Calu3 (cell line): ENCODE data around the gene PHYKPL. TPM values are rescaled to one million over a fixed set of nuclear protein-coding genes. Genes with fewer than 3 reads are reported as not detected.
"Not testable (repeated sequence)": the region's sequence is repeated elsewhere in the genome, so short reads cannot be mapped to it uniquely, and the experiment has no call there.

Experiments used
- BruUV-seq: library from RNA; stranded (reverse); fragments of 400-500 nt; replicated peaks from 2 replicates; lab custom pipeline; 2021; lab: Mats Ljungman, UMichigan
- CTCF ChIA-PET: fragments of 300-600 bp; sonication (Branson Sonifier 250); formaldehyde crosslinking; loops from one replicate; lab custom pipeline; 2022; ENCODE audit warnings: antibody characterized with exemption; lab: Charles Lee
- DNase-seq: peaks from one replicate; pipeline ENCODE4 v3.0.0; 2022
- H3K27ac Mint-ChIP-seq: one replicate; pipeline ENCODE4 v1.8.0; 2022; ENCODE audit warnings: mixed read lengths; ENCODE audit not compliant: unreplicated experiment
- H3K27me3 Mint-ChIP-seq: one replicate; pipeline ENCODE4 v1.8.0; 2022; ENCODE audit warnings: mixed read lengths; ENCODE audit not compliant: unreplicated experiment
- H3K36me3 Mint-ChIP-seq: one replicate; pipeline ENCODE4 v1.8.0; 2022; ENCODE audit warnings: mild to moderate bottlenecking, moderate library complexity, mixed read lengths; ENCODE audit not compliant: insufficient read depth, unreplicated experiment
- H3K4me1 Mint-ChIP-seq: one replicate; pipeline ENCODE4 v1.8.0; 2022; ENCODE audit warnings: mild to moderate bottlenecking, low read depth, mixed read lengths; ENCODE audit not compliant: unreplicated experiment
- H3K4me3 Mint-ChIP-seq: one replicate; pipeline ENCODE4 v1.8.0; 2022; ENCODE audit warnings: mild to moderate bottlenecking, low read depth, moderate library complexity, mixed read lengths; ENCODE audit not compliant: unreplicated experiment
- H3K9me3 Mint-ChIP-seq: one replicate; pipeline ENCODE4 v1.8.0; 2022; ENCODE audit warnings: low read depth, mixed read lengths; ENCODE audit not compliant: unreplicated experiment
- intact Hi-C: fragments of 100-400 bp; cut with micrococcal nuclease; formaldehyde crosslinking; loops from one replicate; pipeline ENCODE4 v1.10.0; 2022; ENCODE audit not compliant: unreplicated experiment
- total RNA-seq: library from RNA; stranded (reverse); gene quantifications from 2 replicates; pipeline ENCODE4 v1.2.3, GENCODE V29; 2022
- TF ChIP-seq, protein P1 (sequence below): fragments of 200-600 bp; IDR thresholded peaks from one replicate; pipeline ENCODE4 v1.8.0; 2022; ENCODE audit warnings: antibody characterized with exemption; ENCODE audit not compliant: unreplicated experiment

Gene PHYKPL
- total RNA-seq, 1 experiment from 2014 or later: 96.7 TPM

- CTCF ChIA-PET: no interaction called here
Observed at GRCh38 chr5:178240766-178241165, 8.2 kb upstream of the PHYKPL start.

DNA sequence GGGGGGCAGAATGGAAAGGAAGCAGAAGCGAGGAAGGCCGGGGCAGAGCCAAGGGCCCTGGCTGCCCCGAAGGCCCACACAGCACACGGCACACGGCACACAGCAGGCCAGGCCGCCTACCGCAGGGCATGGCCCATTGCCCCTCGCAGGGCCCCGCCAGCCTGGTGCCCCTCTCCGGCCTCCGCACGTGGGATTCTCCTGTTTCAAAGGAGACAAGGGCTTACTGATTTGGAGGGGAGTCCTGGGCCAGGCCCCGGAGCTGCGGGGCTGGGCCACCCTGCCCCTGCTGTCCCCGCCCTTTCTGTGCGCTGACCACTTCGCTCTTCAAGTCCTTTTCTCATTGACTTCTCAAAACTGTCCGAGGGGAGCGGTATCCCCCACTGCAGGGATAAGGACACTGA, 7.7 kb upstream of the PHYKPL start:
- Mint-ChIP-seq H3K36me3 (no peaks in the 10 kb centered on the region), H3K27ac (no peak overlapping the region), H3K4me3 (no peak overlapping the region), H3K4me1 (peaks cover under 1% of the 10 kb centered on the region), H3K9me3 (no peaks in the 10 kb centered on the region), H3K27me3 (peaks cover 12% of the 10 kb centered on the region)
- no peak for DNase-seq
- BruUV-seq: no TSS peak
- CTCF ChIA-PET: no interaction called here
- intact Hi-C loops: no loop called here
- TF ChIP-seq, protein P1, sequence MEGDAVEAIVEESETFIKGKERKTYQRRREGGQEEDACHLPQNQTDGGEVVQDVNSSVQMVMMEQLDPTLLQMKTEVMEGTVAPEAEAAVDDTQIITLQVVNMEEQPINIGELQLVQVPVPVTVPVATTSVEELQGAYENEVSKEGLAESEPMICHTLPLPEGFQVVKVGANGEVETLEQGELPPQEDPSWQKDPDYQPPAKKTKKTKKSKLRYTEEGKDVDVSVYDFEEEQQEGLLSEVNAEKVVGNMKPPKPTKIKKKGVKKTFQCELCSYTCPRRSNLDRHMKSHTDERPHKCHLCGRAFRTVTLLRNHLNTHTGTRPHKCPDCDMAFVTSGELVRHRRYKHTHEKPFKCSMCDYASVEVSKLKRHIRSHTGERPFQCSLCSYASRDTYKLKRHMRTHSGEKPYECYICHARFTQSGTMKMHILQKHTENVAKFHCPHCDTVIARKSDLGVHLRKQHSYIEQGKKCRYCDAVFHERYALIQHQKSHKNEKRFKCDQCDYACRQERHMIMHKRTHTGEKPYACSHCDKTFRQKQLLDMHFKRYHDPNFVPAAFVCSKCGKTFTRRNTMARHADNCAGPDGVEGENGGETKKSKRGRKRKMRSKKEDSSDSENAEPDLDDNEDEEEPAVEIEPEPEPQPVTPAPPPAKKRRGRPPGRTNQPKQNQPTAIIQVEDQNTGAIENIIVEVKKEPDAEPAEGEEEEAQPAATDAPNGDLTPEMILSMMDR: no peak

More at GRCh38 chr5:178240766-178241165, 8.2 kb upstream of the PHYKPL start:
- BruUV-seq: no TSS peak
- DNase-seq: no peak
- no peaks in the 10 kb centered on the region for H3K36me3 Mint-ChIP-seq
- no peak overlapping the region for H3K27ac Mint-ChIP-seq
- H3K4me3 Mint-ChIP-seq: no peak overlapping the region
- intact Hi-C loops: no loop called here
- H3K4me1 Mint-ChIP-seq: no peaks in the 10 kb centered on the region
- H3K27me3 Mint-ChIP-seq: peaks cover 12% of the 10 kb centered on the region
- no peaks in the 10 kb centered on the region for H3K9me3 Mint-ChIP-seq
- TF ChIP-seq, protein P1: no peak

DNA sequence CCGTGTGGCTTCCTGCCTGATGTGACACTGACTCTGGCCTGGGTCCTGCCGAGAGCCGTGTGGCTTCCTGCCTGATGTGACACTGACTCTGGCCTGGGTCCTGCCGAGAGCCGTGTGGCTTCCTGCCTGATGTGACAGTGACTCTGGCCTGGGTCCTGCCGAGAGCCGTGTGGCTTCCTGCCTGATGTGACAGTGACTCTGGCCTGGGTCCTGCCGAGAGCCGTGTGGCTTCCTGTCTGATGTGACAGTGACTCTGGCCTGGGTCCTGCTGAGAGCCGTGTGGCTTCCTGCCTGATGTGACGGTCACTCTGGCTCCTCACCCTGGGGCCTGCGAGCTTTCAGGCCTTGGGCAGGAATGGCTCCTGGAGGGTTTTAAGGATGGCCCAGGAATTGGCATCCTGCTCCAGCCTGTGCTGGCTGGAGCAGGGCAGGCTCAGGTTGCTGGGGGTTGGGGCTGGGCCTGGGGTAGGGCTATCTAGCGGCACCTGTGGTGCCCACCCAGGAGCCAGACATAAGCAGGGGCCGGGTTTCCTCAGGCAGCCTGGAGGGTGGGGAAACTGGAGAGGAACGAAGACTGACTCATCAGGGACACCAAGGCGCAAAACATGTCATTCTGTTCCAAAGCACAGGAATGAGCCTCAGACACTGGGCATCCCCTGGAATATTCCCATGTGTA, 7.2 kb upstream of the PHYKPL start:
- CTCF ChIA-PET, H3K27ac Mint-ChIP-seq, intact Hi-C loops, BruUV-seq, H3K4me1 Mint-ChIP-seq, H3K9me3 Mint-ChIP-seq, H3K36me3 Mint-ChIP-seq, H3K4me3 Mint-ChIP-seq, DNase-seq: not testable (repeated sequence)
- peaks cover 12% of the 10 kb centered on the region for H3K27me3 Mint-ChIP-seq

- CTCF ChIA-PET: interaction anchor here (1.0 kb wide), 1 partner anchor 12 kb away, joined by 3 read pairs; no protein-coding TSS in a partner anchor
- no TSS peak for BruUV-seq
- Mint-ChIP-seq H3K9me3 (no peaks in the 10 kb centered on the region), H3K4me3 (no peak overlapping the region), H3K36me3 (peaks cover 5% of the 10 kb centered on the region), H3K27me3 (peaks cover 12% of the 10 kb centered on the region), H3K27ac (no peak overlapping the region), H3K4me1 (peaks cover 9% of the 10 kb centered on the region)
- no peak for DNase-seq
- intact Hi-C loops: no loop called here
- TF ChIP-seq, protein P1: no peak
Observed at GRCh38 chr5:178238711-178239592, 6.3 kb upstream of the PHYKPL start.
